Measurements from ENCODE around the gene CACNA2D3.

CACNA2D3 gene

GRCh38 chr3:55007971-55008370, 885.6 kb downstream of the CACNA2D3 start:
- no peak for DNase-seq (ENCODE audit: low spot score)

DNA sequence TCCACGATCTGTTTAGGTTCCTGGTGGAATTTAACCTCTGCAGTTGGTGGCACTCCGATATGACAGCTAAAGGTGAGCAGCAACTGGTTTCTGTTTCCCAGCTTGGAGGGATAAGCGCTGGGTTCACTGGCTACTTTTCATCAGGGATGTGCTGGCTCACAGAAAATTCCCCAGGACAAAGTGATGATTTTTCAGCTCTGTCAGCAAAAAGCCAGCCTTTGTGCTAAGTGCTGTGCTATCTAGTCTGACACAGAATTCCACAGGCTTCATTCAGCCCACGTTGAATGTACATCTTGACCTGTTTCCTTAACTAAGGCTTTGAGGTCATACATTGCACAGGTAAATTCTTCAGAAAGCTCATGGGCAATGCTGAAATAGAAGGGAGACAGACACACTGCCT, 887.0 kb downstream of the CACNA2D3 start:
- DNase-seq (ENCODE audit: low spot score) = no peak

DNA sequence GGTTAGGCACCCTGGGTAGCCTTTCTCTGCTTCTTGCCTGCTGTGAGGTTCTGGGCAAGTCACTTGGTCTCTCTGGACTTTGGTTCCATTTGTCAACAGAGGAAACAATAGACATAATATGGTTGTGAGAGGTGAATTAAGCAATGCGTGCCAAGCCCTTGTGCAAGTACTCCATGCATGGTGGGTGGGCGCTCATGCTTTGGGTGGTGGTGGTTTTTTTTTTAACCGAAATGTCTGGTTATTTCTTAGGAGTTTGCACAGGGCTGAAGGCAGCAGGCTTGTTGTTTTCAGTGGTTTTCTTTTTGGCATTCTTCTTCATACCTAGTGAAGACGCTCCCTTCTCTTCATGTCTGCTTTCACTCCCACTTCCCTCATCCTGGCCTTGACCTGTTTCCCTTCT, 889.7 kb downstream of the CACNA2D3 start:
- no peak for DNase-seq (ENCODE audit: low spot score)

GRCh38 chr3:55013145-55013925, 891.0 kb downstream of the CACNA2D3 start:
- DNase-seq (ENCODE audit: low spot score) = no peak

DNA sequence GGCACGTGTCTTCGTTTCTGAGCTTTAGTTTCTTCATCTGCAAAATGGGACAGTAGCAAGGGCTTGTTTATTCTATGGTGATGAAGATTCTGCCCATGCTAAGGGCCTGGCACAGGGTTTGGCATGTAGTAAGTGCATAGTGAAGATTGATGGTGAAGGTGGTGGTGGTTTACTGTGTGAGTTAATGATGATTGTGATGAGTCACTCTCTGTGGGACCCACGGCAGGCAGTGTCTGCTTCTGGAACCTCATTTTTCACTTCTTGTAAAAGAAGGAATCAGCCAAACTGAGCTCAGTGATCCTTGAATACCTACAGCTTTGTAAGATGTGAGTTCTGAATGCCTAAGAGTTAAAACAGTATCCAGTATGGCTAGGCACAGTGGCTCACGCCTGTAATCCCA, 891.7 kb downstream of the CACNA2D3 start:
- DNase-seq (ENCODE audit: low spot score) = no peak

GRCh38 chr3:55014906-55015305, 892.6 kb downstream of the CACNA2D3 start:
- DNase-seq (ENCODE audit: low spot score) = no peak

DNA sequence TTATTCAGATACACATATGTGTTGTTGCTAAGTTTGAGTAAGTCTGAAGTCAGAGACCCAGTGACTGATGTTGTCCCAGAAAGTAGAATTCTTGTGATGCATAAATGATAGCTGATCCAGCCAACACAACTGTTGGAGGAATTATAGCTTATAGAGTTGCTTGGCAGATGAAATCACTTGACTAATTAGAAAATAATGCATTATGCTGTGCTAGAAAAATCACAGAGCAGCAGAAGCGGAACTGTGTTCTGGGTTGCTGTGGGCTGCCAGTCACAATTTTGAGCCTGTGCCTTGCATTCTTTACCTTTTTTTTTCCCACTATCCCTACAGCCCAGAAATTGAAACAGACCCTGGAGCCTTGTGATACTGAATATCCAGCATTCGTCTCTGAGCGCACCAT, 895.5 kb downstream of the CACNA2D3 start:
- no peak for DNase-seq (ENCODE audit: low spot score)

DNA sequence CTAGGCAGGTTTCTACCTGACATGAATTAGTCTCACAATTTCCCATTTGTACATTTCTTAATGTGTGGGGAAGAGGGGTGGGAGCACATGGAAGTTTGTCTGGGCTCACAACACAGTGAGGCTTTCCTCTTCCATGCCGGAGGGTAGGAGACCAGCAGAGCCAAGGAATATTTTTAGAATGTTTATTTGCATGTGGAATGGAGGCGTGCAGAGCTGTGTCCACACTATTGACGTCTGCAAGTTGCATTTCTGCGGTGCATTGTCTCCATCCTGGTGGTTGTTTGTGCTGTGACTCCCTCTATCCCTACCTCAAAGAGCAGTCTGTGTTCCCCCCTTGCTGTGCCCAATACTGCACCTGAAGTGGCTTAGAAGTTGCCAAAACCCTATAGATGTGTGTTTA, 908.6 kb downstream of the CACNA2D3 start:
- no peak for DNase-seq (ENCODE audit: low spot score)

GRCh38 chr3:55036883-55037577, 914.7 kb downstream of the CACNA2D3 start:
- no peak for DNase-seq (ENCODE audit: low spot score)

DNA sequence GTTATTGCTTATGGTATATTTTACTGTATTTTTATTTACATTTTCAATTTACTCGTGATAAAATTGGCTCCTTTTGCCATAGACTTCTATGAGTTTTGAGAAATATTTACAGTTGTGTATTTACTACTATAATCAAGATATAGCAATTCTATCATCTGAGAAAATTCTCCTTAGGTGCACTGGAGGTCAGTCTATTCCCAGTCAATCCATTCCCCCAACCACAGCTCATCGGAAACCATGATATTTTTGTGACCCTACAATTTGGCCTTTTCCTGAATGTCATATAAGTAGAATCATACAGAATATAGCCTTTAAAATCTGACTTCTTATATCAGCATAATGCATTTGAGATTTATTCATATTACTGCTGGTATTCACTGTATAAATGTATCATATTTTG, 920.2 kb downstream of the CACNA2D3 start:
- DNase-seq (ENCODE audit: low spot score) = no peak

GRCh38 chr3:55044486-55044885, 922.1 kb downstream of the CACNA2D3 start:
- DNase-seq (ENCODE audit: low spot score) = no peak

DNA sequence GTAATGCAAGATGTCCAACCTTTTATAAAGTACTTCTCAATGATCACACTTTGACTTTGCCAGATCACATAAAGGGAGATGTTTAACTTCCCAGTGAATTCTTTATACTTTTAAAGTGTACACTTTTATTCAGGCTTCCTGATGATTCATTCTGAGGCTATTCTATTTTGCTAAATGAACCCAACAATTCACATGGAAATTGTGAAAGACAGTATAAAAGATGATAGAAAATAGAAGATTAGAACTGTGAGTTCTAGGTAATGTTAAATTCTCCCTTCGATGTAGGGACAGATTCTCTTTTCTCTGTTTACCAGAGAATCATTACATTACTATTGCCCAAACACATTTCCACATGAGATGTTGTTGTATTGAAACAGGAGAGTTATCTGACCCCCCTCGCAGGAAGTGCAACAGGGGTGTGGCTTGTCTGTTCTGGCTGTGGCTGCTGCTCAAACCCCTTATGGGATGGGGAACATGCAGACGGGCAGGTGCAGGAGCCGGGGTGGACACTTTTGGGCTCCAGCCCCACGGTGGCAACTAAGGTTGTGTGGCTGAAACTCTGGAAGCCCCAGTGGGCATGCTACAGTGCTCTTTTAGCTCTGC, 936.8 kb downstream of the CACNA2D3 start:
- no peak for DNase-seq (ENCODE audit: low spot score)

- DNase-seq (ENCODE audit: low spot score) = no peak
Measured at GRCh38 chr3:55060896-55061719, 938.8 kb downstream of the CACNA2D3 start.

GRCh38 chr3:55061720-55062034, 939.3 kb downstream of the CACNA2D3 start:
- DNase-seq (ENCODE audit: low spot score) = no peak

DNA sequence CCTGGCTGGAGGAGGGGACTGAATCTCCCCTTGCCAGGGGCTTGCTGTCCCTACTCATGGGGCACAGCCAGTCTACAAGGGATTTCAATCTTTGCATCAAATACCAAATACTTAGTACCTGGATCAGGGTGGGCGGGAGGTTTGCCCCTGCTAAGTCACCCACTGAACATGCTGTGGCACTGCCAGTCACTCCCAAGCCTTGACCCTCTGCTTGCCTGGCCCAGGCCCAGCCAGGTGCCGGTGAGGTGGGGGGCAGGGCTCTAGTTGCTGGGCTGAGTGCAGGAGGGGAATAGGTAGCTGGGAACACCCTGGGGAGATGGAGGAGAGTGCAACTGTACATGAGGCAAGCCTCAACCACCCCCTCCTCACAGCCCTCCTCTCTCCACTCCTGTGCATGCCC, 941.8 kb downstream of the CACNA2D3 start:
- DNase-seq (ENCODE audit: low spot score) = no peak

- DNase-seq (ENCODE audit: low spot score) = no peak
Measured at GRCh38 chr3:55065331-55065730, 943.0 kb downstream of the CACNA2D3 start.

- DNase-seq (ENCODE audit: low spot score) = no peak
Measured at GRCh38 chr3:55066551-55067047, 944.2 kb downstream of the CACNA2D3 start.

GRCh38 chr3:55069950-55070349, 947.6 kb downstream of the CACNA2D3 start:
- DNase-seq (ENCODE audit: low spot score) = no peak

DNA sequence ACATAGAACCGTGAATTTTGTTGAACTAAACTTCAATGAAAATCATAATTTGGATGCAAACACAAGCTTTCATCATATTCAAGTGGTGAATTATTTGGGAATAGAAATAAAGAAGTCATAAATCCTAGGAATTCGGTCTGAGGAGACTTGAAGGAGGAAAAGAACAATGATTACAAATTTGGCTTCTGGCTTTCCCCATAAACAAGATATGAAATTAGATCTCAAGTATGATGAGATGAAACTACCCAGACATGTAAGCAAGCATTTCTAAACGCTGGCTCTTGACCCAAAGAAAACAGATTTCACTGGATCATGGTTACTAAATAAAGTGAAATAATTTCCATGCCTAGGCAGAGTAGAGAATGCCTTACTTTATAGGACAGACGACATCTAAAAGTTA, 952.4 kb downstream of the CACNA2D3 start:
- no peak for DNase-seq (ENCODE audit: low spot score)

DNA sequence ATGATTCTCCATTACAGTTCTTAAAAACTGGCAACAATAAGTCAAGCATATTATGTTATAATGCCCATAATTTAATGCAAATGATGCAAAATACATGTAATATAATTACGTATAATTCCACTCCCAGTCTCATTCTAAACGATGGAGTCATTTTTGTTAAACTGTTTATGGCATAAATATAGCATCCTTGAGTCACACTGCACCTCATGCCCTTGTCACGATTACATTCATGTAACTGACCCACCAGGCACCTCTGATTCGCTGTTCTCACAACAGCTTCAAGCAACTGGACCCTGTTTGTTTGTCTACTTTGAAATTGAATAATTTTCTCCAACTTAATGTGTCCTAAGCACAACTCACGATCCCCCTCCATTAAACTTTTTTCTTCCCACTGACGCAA, 953.5 kb downstream of the CACNA2D3 start:
- DNase-seq (ENCODE audit: low spot score) = no peak

DNA sequence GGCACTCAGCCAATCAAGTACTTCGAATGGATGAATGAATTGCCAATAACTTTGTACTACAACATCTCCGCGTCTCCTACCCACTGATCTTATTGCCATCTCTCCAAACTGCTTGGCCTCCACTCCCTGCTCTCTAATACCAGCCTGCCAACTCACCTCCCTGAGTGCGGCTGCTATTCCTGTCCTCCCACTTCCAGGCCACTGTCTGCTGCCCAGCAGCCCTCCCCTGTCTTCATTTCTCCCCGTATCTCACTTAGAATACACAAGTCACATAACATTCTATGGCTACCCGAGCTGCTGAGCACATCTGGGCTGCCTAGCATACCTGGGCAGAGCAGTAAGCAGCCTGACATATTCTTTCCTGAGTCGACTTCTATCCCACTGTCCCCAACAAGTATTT, 955.4 kb downstream of the CACNA2D3 start:
- no peak for DNase-seq (ENCODE audit: low spot score)

GRCh38 chr3:55078876-55079275, 956.5 kb downstream of the CACNA2D3 start:
- DNase-seq (ENCODE audit: low spot score) = no peak
